NCI-H2081 treated with DMSO at 0.1 percent for 48 hours (cell line): ENCODE results near the gene MPV17.
"Not testable (repeated sequence)": the region's sequence is repeated elsewhere in the genome, so short reads cannot be mapped to it uniquely, and the experiment has no call there.

Source experiments
- DNase-seq: peaks from one replicate; lab custom pipeline; 2025; lab: John Stamatoyannopoulos, UW

The MPV17 gene

GRCh38 chr2:27322301-27322765 lies 564 bp downstream of the MPV17 start:
- DNase-seq, result no peak

GRCh38 chr2:27320958-27321543 lies 1.8 kb downstream of the MPV17 start:
- DNase-seq, result no peak

DNA sequence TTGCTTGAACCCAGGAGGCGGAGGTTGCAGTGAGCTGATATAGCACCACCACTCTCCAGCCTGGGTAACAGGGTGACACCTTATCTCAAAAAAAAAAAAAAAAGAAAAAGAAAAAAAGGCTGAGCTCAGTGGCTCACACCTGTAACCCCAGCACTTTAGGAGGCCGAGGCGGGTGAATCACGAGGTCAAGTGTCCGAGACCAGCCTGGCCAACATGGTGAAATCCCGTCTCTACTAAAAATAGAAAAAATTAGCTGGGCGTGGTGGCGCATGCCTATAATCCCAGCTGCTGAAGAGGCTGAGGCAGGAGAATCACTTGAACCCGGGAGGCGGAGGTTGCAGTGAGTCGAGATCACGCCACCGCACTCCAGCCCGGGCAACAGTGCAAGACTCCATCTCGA lies 3.1 kb downstream of the MPV17 start:
- not testable (repeated sequence) for DNase-seq

GRCh38 chr2:27316655-27317412 lies 6.1 kb downstream of the MPV17 start:
- peak; percentile 19 for DNase-seq

DNA sequence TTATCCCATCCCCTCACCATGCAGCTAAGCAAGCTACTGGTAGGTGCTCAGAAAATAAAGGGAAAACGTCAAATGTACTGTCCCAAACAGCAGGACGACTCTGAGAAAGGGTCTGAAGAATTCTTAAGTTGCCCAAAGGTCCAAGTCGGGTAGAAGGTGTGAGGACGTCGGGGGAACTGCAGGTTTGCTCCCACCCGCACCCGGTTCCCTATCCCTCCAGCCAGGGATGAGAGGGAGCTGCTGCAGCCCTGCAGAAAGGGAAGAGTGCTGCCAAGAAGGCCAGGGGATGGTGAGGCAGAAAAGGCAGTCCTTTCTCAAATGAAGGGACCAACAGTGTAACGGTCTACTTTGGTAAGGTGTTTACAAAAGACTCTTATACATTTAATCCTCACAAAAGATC lies 7.8 kb downstream of the MPV17 start:
- no peak for DNase-seq

DNA sequence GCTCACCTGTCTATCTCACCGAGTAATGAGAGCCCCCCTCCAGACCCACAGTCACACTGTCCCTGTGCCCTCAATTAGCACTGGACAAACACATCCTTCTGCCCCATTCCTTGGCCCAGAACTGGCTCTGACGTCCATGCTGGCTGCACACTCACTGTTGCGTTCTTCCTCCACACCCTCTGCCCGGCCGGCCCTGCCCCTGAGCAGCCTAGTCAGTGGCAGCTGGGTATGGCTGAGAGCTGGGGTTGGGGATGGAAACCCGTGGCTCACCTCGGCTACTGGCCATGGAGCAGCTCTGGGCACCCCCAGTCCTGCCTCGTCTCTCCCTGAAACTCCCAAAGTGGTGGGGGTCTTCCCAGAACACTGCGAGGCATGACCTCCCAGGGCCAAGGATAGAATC lies 8.2 kb downstream of the MPV17 start:
- DNase-seq, result no peak

DNA sequence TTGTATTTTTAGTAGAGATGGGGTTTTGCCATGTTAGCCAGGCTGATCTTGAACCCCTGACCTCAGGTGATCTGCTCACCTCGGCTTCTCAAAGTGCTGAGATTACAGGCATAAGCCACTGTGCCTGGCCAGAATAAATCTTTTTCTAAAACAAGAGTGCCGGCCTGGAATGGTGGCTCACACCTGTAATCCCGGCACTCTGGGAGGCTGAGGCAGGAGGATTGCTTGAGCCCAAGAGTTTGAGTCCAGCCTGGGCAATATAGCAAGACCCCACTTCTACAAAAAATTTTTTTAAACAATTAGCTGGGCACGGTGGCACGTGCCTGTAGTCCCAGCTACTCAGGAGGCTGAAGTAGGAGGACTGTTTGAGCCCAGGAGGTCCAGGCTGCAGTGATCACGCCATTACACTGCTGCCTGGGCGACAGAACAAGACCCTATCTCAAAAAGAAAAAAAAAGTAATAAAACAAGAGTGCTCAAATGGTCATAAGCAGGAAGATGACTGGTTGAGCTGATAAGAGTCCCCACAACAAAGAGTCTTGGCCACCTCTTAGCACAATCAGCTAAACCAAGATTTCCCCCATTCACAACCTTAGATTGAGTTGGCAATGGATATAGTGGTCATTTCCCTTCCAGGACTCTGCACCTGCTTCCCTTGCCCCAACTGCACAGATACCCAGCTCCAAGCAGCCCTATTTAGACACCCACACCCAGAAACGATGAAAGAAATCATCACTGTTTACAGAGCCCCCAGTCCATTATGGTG lies 8.8 kb downstream of the MPV17 start:
- no peak for DNase-seq

DNA sequence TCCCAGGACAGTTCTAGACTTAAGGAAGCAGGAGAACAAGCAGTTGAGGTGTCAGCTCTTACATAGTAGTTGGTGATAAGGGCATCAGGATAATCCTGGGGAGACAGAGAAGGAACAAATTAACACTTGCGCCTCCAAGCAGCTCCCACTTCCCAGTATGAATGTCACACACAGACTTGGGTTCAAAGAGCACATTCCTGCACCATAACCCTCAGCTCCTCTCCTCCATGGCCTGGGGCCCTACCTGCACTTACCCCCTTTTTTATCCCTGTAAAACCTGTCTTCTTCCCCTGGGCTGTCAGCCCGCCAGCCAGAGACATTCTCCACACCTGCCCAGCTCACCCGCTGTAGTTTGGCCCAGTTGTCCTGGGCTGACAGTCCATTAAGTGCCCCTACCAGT lies 10.7 kb downstream of the MPV17 start:
- no peak for DNase-seq

- no peak for DNase-seq
Measured at GRCh38 chr2:27309651-27310050, 13.2 kb downstream of the MPV17 start.

GRCh38 chr2:27308359-27308881 lies 14.5 kb downstream of the MPV17 start, which contains the start of gene UCN:
UCN (minus strand) TSS chr2:27308445; CDS start chr2:27307895, 550 bp downstream.
- no peak for DNase-seq

GRCh38 chr2:27307545-27308358 lies 15.1 kb downstream of the MPV17 start:
- DNase-seq, result no peak

DNA sequence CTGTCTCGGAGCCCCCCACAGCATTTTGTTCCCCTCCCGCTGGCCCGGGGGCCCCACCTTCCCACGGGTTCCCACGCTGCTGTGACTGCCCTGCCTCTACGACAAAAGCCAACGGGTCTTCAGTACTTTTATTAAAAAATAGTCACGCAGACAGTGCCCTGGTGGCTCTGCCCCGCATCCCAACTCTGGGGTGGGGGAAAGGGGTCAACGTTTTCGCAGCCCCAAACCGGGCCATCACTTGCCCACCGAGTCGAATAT lies 15.7 kb downstream of the MPV17 start:
- DNase-seq, result no peak

DNA sequence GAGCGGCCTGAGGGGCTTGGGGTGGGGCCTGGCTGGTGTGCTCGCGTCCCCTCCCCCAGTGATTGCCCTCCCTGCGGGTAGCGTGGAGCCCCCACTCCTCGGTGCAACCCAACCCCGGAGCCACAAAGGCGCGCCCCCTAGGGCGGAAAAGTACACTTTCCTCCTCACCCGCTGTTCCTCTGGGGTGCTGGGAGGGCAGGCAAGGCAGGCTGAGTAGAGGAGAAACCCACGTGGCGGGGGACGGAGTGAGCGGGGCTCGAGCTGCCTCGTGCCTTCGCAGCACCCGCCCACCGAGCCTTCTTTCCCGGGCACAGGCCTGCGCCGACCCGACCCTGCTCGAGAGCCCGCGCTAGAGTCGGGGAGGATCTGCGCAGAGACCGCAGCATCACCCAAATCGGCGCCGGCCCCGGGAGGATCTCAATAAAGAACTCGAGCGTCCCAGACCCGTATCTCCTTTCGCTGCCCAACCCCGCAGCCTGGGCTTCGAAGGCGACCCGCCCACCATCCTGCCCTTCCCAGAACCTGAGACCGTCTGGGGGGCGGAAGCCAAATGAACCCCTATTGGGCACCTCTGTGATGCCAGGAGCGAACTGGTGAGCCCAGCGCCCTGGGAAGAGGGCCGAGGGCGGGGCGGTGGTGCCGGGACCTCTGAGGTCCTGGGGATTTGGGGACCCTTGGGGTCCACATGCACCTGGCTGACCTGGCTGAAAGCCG lies 16.2 kb downstream of the MPV17 start:
- DNase-seq, result no peak

- no peak for DNase-seq
Measured at GRCh38 chr2:27306136-27306535, 16.8 kb downstream of the MPV17 start.

- DNase-seq, result no peak
Measured at GRCh38 chr2:27305516-27305915, 17.4 kb downstream of the MPV17 start.

DNA sequence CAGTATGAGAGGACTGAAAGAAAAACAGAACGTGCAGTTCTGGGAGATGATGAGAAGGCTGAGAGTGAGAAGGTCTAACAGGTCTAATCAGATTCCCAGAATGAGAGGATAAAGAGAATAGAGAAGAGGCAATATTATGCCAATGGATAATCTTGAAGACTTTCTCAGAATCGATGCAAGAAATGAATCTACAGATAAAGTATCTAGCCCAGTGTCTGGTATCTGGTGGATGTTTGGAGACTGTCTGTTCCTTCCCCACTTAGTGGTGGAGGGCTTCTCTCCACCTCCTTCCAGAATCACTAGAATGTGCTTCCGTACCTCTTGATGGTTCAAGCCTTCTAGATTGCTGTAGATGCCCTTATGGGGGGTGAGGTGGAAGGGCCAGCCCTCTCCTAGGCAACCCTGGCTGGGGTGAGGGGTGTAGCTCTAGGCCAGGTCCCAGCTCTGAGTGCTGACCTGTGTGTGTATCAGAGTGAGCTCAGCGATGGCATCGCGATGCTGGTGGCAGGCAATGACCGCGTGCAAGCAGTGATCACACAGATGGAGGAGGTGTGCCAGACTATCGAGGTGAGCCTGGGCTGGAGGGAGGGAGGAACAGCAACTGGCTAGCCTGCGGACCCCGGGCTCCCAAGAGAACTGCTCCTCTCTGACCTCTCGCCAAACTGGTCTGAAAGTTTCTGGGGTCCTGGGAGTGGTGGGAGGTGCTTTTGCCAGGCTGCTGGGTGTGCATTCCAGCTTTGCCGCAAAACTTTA lies 18.2 kb downstream of the MPV17 start:
- no peak for DNase-seq

DNA sequence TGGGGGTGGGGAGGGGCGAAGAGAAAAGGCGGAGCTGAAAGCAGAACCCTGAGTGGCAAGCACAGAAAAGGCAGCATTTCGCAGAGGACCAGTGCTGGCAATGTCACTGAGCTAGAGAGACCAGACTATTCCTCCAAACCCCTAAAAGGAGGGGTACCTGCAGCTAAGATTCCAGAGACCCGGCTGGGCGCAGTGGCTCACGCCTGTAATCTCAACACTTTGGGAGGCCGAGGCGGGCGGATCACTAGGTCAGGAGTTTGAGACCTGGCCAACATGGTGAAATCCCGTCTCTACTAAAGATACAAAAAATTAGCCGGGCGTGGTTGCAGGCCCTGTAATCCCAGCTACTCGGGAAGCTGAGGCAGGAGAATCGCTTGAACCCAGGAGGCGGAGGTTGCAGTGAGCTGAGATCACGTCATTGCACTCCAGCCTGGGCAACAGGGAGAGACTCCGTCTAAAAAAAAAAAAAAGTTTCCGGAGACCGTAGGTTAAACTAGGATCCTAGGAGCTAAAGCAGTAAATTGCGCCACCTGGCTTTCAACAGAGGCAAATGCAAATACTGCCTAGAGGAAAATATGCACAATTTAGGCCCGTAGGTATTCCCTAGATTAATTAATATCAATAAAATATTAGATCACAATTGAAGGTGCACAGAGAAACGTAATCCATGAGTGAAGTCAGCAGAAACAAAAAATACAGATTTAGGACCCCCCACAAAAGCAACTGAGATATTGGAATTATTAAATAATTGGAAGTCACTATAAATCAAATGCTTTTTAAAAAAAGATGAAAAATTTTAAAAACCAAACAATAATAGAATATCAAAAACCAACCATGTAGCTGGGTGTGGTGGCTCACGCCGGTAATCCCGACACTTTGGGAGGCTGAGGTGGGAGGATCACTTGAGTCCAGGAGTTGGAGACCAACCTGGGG lies 19.5 kb downstream of the MPV17 start:
- peak; percentile 44 for DNase-seq

GRCh38 chr2:27300606-27301005 lies 22.3 kb downstream of the MPV17 start:
- not testable (repeated sequence) for DNase-seq

DNA sequence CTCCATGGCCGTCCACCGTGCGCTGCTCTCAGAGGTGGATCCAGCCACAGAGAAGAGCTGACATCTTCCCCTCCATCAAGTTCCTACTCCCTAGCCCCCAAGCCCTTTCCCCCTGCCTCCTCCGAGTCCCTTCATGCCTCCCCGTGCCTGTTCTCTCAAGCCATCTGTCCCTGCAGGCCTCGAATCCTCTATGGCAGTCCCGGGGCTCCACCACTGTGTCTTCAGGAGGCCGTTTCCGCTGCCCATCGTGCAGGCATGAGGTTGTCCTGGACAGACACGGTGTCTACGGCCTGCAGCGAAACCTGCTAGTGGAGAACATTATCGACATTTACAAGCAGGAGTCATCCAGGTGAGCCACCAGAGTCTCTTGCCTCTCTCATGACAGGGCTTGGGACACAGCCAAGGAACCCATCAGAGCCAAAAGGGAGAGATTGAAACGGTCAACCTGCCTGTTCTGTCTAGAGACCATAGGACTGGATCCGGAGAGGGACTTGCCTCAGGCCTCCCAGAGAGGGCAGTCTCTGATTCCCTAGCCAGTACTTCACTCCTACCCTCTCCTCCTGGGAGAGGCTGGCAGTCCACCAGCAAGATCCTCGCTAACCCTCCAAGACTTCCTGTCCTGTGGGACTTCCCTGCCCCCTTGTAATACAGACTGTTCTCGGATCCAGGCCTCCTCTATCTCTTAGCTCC lies 24.4 kb downstream of the MPV17 start:
- no peak for DNase-seq
